Epithelial cell of prostate (primary cell): Measurements from ENCODE around the gene DCST1.

Source experiments
- DNase-seq: peaks from one replicate; pipeline ENCODE4 v3.0.0-alpha.2; 2011; ENCODE audit warnings: low read depth, low spot score
- H3K27ac ChIP-seq: fragments of 450-650 bp; 2 replicates; pipeline ENCODE4 v1.5.1; 2017; ENCODE audit warnings: mild to moderate bottlenecking

Gene DCST1

GRCh38 chr1:155068599-155068998 lies 35.0 kb downstream of the DCST1 start:
- DNase-seq: no peak
- no peak overlapping the region for H3K27ac ChIP-seq

- no peak overlapping the region for H3K27ac ChIP-seq
- no peak for DNase-seq
Measured at GRCh38 chr1:155069551-155070157, 36.0 kb downstream of the DCST1 start.

- no peak for DNase-seq
- H3K27ac ChIP-seq: no peak overlapping the region
Measured at GRCh38 chr1:155070158-155070621, 36.6 kb downstream of the DCST1 start.

GRCh38 chr1:155070721-155071569 lies 37.3 kb downstream of the DCST1 start:
- no peak for DNase-seq
- peak overlapping the region; percentile 38 for H3K27ac ChIP-seq

- no peak for DNase-seq
- H3K27ac ChIP-seq: peak overlapping the region; percentile 38
Measured at GRCh38 chr1:155071701-155072100, 38.1 kb downstream of the DCST1 start.

- no peak overlapping the region for H3K27ac ChIP-seq
- no peak for DNase-seq
Measured at GRCh38 chr1:155072531-155073289, 39.1 kb downstream of the DCST1 start.

- no peak for DNase-seq
- H3K27ac ChIP-seq: no peak overlapping the region
Measured at GRCh38 chr1:155073377-155074242, 40.0 kb downstream of the DCST1 start.

- DNase-seq: no peak
- no peak overlapping the region for H3K27ac ChIP-seq
Measured at GRCh38 chr1:155075535-155075934, 41.9 kb downstream of the DCST1 start.

- DNase-seq: no peak
- no peak overlapping the region for H3K27ac ChIP-seq
Measured at GRCh38 chr1:155076371-155076770, 42.7 kb downstream of the DCST1 start.

- H3K27ac ChIP-seq: peak overlapping the region; percentile 40
- no peak for DNase-seq
Measured at GRCh38 chr1:155077346-155077745, 43.7 kb downstream of the DCST1 start.

- DNase-seq: no peak
- peak overlapping the region; percentile 40 for H3K27ac ChIP-seq
Measured at GRCh38 chr1:155077758-155078445, 44.3 kb downstream of the DCST1 start.

GRCh38 chr1:155078469-155079209 lies 45.0 kb downstream of the DCST1 start, which contains the start of gene EFNA3:
Gene EFNA3 (plus strand): TSS chr1:155078837. CDS start chr1:155078942, 105 bp downstream.
- DNase-seq: no peak
- H3K27ac ChIP-seq: peak within 1 kb of the TSS; percentile 40

- DNase-seq: no peak
- no peak overlapping the region for H3K27ac ChIP-seq
Measured at GRCh38 chr1:155079210-155079486, 45.5 kb downstream of the DCST1 start.

- no peak for DNase-seq
- no peak overlapping the region for H3K27ac ChIP-seq
Measured at GRCh38 chr1:155079487-155080311, 46.1 kb downstream of the DCST1 start.

GRCh38 chr1:155080312-155081228 lies 46.9 kb downstream of the DCST1 start:
- peak overlapping the region; percentile 5 for H3K27ac ChIP-seq
- DNase-seq: no peak

- H3K27ac ChIP-seq: peak overlapping the region; percentile 82
- DNase-seq: no peak
Measured at GRCh38 chr1:155081472-155082300, 48.1 kb downstream of the DCST1 start.
